Activated naive CD4-positive, alpha-beta T cell treated with anti-CD3 and anti-CD28 coated beads, Interleukin-2, amount 50 U/mL, for 24 hours (primary cell): Measurements from ENCODE around the gene CBS.
"Not testable (repeated sequence)": the region's sequence is repeated elsewhere in the genome, so short reads cannot be mapped to it uniquely, and the experiment has no call there.

Experiments used
- H3K27ac Mint-ChIP-seq: one replicate; pipeline ENCODE4 v1.8.0; 2021; ENCODE audit warnings: mild to moderate bottlenecking, mixed read lengths
- H3K27me3 Mint-ChIP-seq: one replicate; pipeline ENCODE4 v1.8.0; 2021; ENCODE audit warnings: mixed read lengths
- H3K36me3 Mint-ChIP-seq: one replicate; pipeline ENCODE4 v1.8.0; 2021; ENCODE audit warnings: mixed read lengths
- H3K4me1 Mint-ChIP-seq: one replicate; pipeline ENCODE4 v1.8.0; 2021; ENCODE audit warnings: mixed read lengths
- H3K4me3 Mint-ChIP-seq: one replicate; pipeline ENCODE4 v1.8.0; 2021; ENCODE audit warnings: mild to moderate bottlenecking, mixed read lengths
- H3K9me3 Mint-ChIP-seq: one replicate; pipeline ENCODE4 v1.8.0; 2021; ENCODE audit warnings: mixed read lengths

CBS gene

GRCh38 chr21:43018519-43018918 lies 57.1 kb downstream of the CBS start:
- Mint-ChIP-seq H3K4me3 (no peak overlapping the region), H3K36me3 (peaks cover 16% of the 10 kb centered on the region), H3K9me3 (no peaks in the 10 kb centered on the region), H3K27me3 (no peaks in the 10 kb centered on the region), H3K27ac (no peak overlapping the region), H3K4me1 (no peaks in the 10 kb centered on the region)

- Mint-ChIP-seq H3K36me3 (peaks cover 15% of the 10 kb centered on the region), H3K27me3 (no peaks in the 10 kb centered on the region), H3K9me3 (no peaks in the 10 kb centered on the region), H3K27ac (no peak overlapping the region), H3K4me1 (no peaks in the 10 kb centered on the region), H3K4me3 (no peak overlapping the region)
Measured at GRCh38 chr21:43016728-43017127, 58.9 kb downstream of the CBS start.

DNA sequence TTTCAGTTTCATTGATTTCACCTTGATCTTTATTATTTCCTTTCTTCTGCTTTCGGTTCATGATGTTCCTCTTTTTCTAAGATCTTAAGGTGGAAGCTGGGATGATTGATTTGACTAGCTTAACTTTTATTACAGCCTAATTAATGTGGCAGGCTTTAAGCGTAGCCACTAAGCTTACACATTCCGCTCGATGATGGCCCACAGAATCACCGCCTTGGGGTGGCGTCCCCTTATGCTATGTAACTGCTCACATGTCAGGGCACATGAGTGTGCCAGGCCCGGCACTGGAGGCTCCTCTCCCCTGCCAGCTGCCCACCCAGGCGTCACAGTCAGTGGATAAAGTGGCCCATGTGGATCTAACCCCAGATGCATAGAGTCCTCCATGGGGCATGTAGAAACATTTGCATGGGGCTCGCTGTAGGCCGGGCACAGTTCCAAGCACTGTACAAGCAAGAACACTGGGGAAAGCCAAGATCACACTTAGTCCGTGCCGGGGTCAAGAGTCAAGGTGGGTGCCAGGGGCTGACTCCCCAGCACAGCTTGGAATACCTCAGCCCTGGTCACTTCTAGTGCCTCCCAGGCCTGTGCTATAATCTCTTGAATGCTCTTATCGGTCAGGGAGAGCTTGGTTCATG lies 59.6 kb downstream of the CBS start:
- H3K4me1 Mint-ChIP-seq = no peaks in the 10 kb centered on the region
- no peak overlapping the region for H3K4me3 Mint-ChIP-seq
- H3K36me3 Mint-ChIP-seq = peaks cover 16% of the 10 kb centered on the region
- H3K9me3 Mint-ChIP-seq = no peaks in the 10 kb centered on the region
- no peak overlapping the region for H3K27ac Mint-ChIP-seq
- no peaks in the 10 kb centered on the region for H3K27me3 Mint-ChIP-seq

- H3K27ac Mint-ChIP-seq = no peak overlapping the region
- no peaks in the 10 kb centered on the region for H3K27me3 Mint-ChIP-seq
- no peak overlapping the region for H3K4me3 Mint-ChIP-seq
- no peaks in the 10 kb centered on the region for H3K4me1 Mint-ChIP-seq
- no peaks in the 10 kb centered on the region for H3K9me3 Mint-ChIP-seq
- peaks cover 23% of the 10 kb centered on the region for H3K36me3 Mint-ChIP-seq
Measured at GRCh38 chr21:43012596-43012995, 63.0 kb downstream of the CBS start.

DNA sequence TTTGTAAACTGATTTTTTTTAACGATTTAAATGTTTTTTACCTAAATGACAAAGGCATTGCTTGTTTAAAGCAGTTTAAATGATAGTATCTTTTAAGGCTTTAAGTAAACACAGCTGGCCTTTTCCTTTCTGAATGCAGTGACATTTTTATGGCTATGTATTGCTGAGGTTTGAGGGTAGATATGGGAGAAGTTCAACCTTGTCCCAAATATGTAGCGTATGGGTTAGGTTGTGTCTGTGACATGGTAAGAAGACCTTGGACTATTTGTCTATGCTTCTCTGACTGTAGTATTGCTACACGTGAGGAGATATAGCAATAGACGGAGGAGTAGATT lies 68.8 kb downstream of the CBS start:
- Mint-ChIP-seq H3K9me3 (no peaks in the 10 kb centered on the region), H3K4me3 (no peak overlapping the region), H3K27me3 (no peaks in the 10 kb centered on the region), H3K27ac (no peak overlapping the region), H3K36me3 (peaks cover 17% of the 10 kb centered on the region), H3K4me1 (peaks cover 6% of the 10 kb centered on the region)

- peaks cover 16% of the 10 kb centered on the region for H3K36me3 Mint-ChIP-seq
- H3K9me3 Mint-ChIP-seq, H3K4me1 Mint-ChIP-seq, H3K27me3 Mint-ChIP-seq, H3K27ac Mint-ChIP-seq, H3K4me3 Mint-ChIP-seq: not testable (repeated sequence)
Measured at GRCh38 chr21:43006051-43006873, 69.4 kb downstream of the CBS start.

DNA sequence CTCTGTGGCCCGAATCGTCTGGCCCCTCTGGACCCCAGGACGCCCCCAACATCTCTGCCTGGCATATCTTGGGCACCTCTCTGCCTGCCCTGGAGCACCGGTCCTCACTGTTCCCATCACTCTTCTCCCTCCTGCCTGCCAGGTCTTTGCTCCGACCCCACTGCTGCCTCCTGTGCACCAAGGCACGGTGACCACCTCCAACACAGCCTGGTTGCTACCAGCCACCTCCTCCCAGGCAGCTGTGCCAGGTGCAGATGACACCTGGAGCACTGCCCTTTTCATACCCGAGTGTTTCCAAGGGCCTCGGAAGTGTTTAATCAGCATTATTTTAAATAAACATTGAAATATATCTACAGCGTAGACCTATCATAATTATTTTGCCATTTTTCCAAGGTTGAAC lies 70.0 kb downstream of the CBS start:
- Mint-ChIP-seq H3K9me3 (no peaks in the 10 kb centered on the region), H3K4me1 (peaks cover 6% of the 10 kb centered on the region), H3K36me3 (peaks cover 18% of the 10 kb centered on the region), H3K27me3 (no peaks in the 10 kb centered on the region), H3K4me3 (no peak overlapping the region), H3K27ac (no peak overlapping the region)

DNA sequence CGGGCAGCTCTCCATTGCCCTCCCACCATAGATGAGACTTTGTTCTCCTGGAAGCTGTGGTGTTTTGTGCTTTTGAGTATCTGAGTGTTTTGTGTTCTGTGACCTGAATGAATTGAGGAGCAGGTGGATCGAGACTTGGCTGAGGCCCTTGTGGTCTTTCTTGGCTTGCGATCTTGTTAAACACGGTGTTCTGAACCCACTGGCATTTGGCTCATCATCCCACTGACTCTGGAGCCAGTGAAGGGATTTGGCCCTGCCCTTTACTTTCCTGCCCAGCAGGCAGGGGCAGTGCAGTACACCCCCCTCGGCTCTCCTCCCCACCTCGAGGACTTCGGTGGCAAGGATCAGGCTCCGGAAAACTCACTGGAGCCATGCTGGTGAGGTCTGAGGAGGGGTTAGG lies 70.7 kb downstream of the CBS start:
- peaks cover 4% of the 10 kb centered on the region for H3K9me3 Mint-ChIP-seq
- no peaks in the 10 kb centered on the region for H3K27me3 Mint-ChIP-seq
- H3K27ac Mint-ChIP-seq = no peak overlapping the region
- peaks cover 6% of the 10 kb centered on the region for H3K4me1 Mint-ChIP-seq
- H3K4me3 Mint-ChIP-seq = no peak overlapping the region
- H3K36me3 Mint-ChIP-seq = peaks cover 22% of the 10 kb centered on the region
